B cell (primary cell): ENCODE data around the gene MFSD6. TPM values are rescaled to one million over a fixed set of nuclear protein-coding genes. Genes with fewer than 3 reads are reported as not detected.

Experiments
- ATAC-seq: fragments of 200-7000 bp; cut with Tn5 transposase; one replicate; pipeline ENCODE4 v1.10.0; 2021; ENCODE audit warnings: low read depth, mild to moderate bottlenecking, moderate number of reproducible peaks, moderate library complexity
- CTCF ChIA-PET: fragments of 350-600 bp; sonication (Branson Sonifier 250); formaldehyde crosslinking; loops from one replicate; lab custom pipeline; 2021; ENCODE audit warnings: antibody characterized with exemption, inconsistent platforms; lab: Charles Lee
- POLR2A ChIA-PET: fragments of 350-600 bp; sonication (Branson Sonifier 250); formaldehyde crosslinking; loops from one replicate; lab custom pipeline; 2021; ENCODE audit warnings: antibody characterized with exemption; lab: Charles Lee
- DNase-seq: peaks from one replicate; pipeline ENCODE4 v3.0.0; 2013
- H2AFZ ChIP-seq: 2 replicates; pipeline ENCODE4 v1.6.1; 2012; ENCODE audit warnings: mild to moderate bottlenecking, low read depth, low read length; ENCODE audit not compliant: insufficient read depth, poor library complexity, severe bottlenecking
- H3K27ac ChIP-seq, 2 donors: 1 replicate in 1 of 2; 2 replicates in 1 of 2; pipeline ENCODE4 v1.5.1; 2012 to 2013; ENCODE audit warnings: low read length in 2 of 2, mild to moderate bottlenecking in 2 of 2, moderate library complexity in 1 of 2
- H3K27me3 ChIP-seq, 4 experiments: fragments of 200-600 bp in 1 of 4; sonication (generic) in 1 of 4; replicated peaks in 1 of 4; 1 replicate in 2 of 4; 2 replicates in 2 of 4; pipeline versions ENCODE4 v1.6.1 to v1.7.0; 2013 to 2016; ENCODE audit warnings: low read length in 3 of 4, mild to moderate bottlenecking in 2 of 4, mixed read lengths in 1 of 4, moderate library complexity in 1 of 4; ENCODE audit not compliant: insufficient read depth in 4 of 4, control insufficient read depth in 3 of 4; ENCODE audit errors: control extremely low read depth in 1 of 4
- H3K36me3 ChIP-seq, 2 experiments: replicated peaks in 1 of 2; 1 replicate in 1 of 2; 2 replicates in 1 of 2; pipeline versions ENCODE4 v1.6.1 to v1.7.1; 2013; ENCODE audit warnings: low read length in 1 of 2; ENCODE audit not compliant: insufficient read depth in 2 of 2, control insufficient read depth in 1 of 2; ENCODE audit errors: control extremely low read depth in 1 of 2, extremely low read depth in 1 of 2
- H3K4me1 ChIP-seq, 2 donors: fragments of 200-600 bp in 1 of 2; sonication (generic) in 1 of 2; 1 replicate in 1 of 2; 2 replicates in 1 of 2; pipeline versions ENCODE4 v1.5.1 to v1.6.1; 2013 to 2017; ENCODE audit warnings: low read length in 2 of 2; ENCODE audit not compliant: control insufficient read depth in 2 of 2, insufficient read depth in 2 of 2
- H3K4me2 ChIP-seq: replicated peaks from 2 replicates; pipeline ENCODE3; 2012; ENCODE audit warnings: mild to moderate bottlenecking, low read depth, low read length; ENCODE audit not compliant: poor library complexity, severe bottlenecking
- H3K4me3 ChIP-seq, 5 experiments: fragments of 200-600 bp in 1 of 5; sonication (generic) in 1 of 5; 1 replicate in 3 of 5; 2 replicates in 2 of 5; pipeline versions ENCODE4 v1.5.1 to v1.7.0; 2011 to 2016; ENCODE audit warnings: low read length in 4 of 5, mild to moderate bottlenecking in 4 of 5, low read depth in 2 of 5, control low read depth in 1 of 5, moderate library complexity in 1 of 5; ENCODE audit not compliant: insufficient read depth in 1 of 5; ENCODE audit errors: control extremely low read depth in 1 of 5, extremely low read depth in 1 of 5
- H3K79me2 ChIP-seq: fragments of 200-600 bp; sonication (generic); one replicate; pipeline ENCODE4 v1.6.0; 2016; ENCODE audit warnings: low read length; ENCODE audit not compliant: control insufficient read depth, insufficient read depth
- H3K9ac ChIP-seq: fragments of 200-600 bp; sonication (generic); 2 replicates; pipeline ENCODE4 v1.6.1; 2017; ENCODE audit warnings: mild to moderate bottlenecking, low read length, moderate library complexity
- H3K9me3 ChIP-seq, 3 donors: one replicate each; pipeline versions ENCODE4 v1.6.1 to v1.7.1; 2013; ENCODE audit warnings: low read length in 2 of 3; ENCODE audit not compliant: control insufficient read depth in 2 of 3, insufficient read depth in 1 of 3; ENCODE audit errors: control extremely low read depth in 1 of 3
- H4K20me1 ChIP-seq: 2 replicates; pipeline ENCODE4 v1.6.0; 2012; ENCODE audit warnings: mild to moderate bottlenecking, low read length; ENCODE audit not compliant: insufficient read depth, control insufficient read depth, poor library complexity, severe bottlenecking
- H3K27ac Mint-ChIP-seq: one replicate; pipeline ENCODE4 v1.8.0; 2021; ENCODE audit warnings: mixed read lengths
- H3K27me3 Mint-ChIP-seq: one replicate; pipeline ENCODE4 v1.8.0; 2021; ENCODE audit warnings: mixed read lengths
- H3K4me1 Mint-ChIP-seq: one replicate; pipeline ENCODE4 v1.8.0; 2021; ENCODE audit warnings: mixed read lengths
- H3K4me3 Mint-ChIP-seq: one replicate; pipeline ENCODE4 v1.8.0; 2021; ENCODE audit warnings: mixed read lengths
- H3K9me3 Mint-ChIP-seq: one replicate; pipeline ENCODE4 v1.8.0; 2022; ENCODE audit warnings: mixed read lengths; ENCODE audit not compliant: insufficient read depth
- EZH2 ChIP-seq: IDR thresholded peaks from 2 replicates; pipeline ENCODE4 v1.6.1; 2012; ENCODE audit warnings: borderline replicate concordance, low read depth, mild to moderate bottlenecking, moderate library complexity, low read length; ENCODE audit not compliant: insufficient read depth, poor library complexity, severe bottlenecking
- WGBS: methylation state at CpG from one replicate; pipeline ENCODE4 v1.1.5; 2013; ENCODE audit warnings: missing lambda C conversion rate; ENCODE audit not compliant: insufficient coverage; 5-methylcytosine and 5-hydroxymethylcytosine counted together
- intact Hi-C: fragments of 100-400 bp; cut with micrococcal nuclease; formaldehyde crosslinking; loops from one replicate; pipeline ENCODE4 v1.10.0; 2022
- polyA plus RNA-seq: library from polyadenylated mRNA; depleted of rRNA; stranded (reverse); fragments of >200 nt; gene quantifications from 2 replicates; pipeline ENCODE4 v1.2.3, GENCODE V29; 2012
- total RNA-seq, 2 donors: library from RNA; stranded (reverse); fragments of 120-200 nt in 1 of 2; gene quantifications; 1 replicate in 1 of 2; 2 replicates in 1 of 2; pipeline versions ENCODE4 v1.2.3 to v1.2.4, GENCODE V29; 2013 to 2022
- TF ChIP-seq, protein P1 (sequence below): fragments of 200-600 bp; IDR thresholded peaks from one replicate; pipeline ENCODE4 v1.8.0; 2022; ENCODE audit warnings: antibody characterized with exemption, mild to moderate bottlenecking

The MFSD6 gene
- total and polyA plus RNA-seq, 2 donors (not counting 1 experiment from before 2014, with no cell fraction given) = 13.5 to 33.8 TPM

GRCh38 chr2:190443778-190444481 is 35.8 kb downstream of the MFSD6 start:
- no peak overlapping the region for H2AFZ ChIP-seq
- no peak overlapping the region for H3K9ac ChIP-seq
- no peaks in the 10 kb centered on the region for H3K27me3 ChIP-seq
- H3K36me3 ChIP-seq = peaks cover 2 to 5% of the 10 kb centered on the region in 2 experiments
- H3K4me1 Mint-ChIP-seq = peaks cover 53% of the 10 kb centered on the region
- ChIA-PET CTCF (no interaction called here), POLR2A (interaction anchor here (0.6 kb wide), 1 partner anchor 489 kb away, joined by 3 read pairs; no protein-coding TSS in a partner anchor)
- no peaks in the 10 kb centered on the region for H3K4me1 ChIP-seq
- H3K79me2 ChIP-seq = peaks cover 74% of the 10 kb centered on the region
- intact Hi-C loops = no loop called here
- H3K4me2 ChIP-seq = no peak overlapping the region
- no peak overlapping the region for H3K27ac Mint-ChIP-seq
- WGBS = 94% methylated on average over 2 of the region's 3 CpGs
- H3K4me3 Mint-ChIP-seq = no peak overlapping the region
- H4K20me1 ChIP-seq = peaks cover 27% of the 10 kb centered on the region
- ATAC-seq = no peak
- no peaks in the 10 kb centered on the region for H3K27me3 Mint-ChIP-seq
- H3K9me3 Mint-ChIP-seq = no peaks in the 10 kb centered on the region
- H3K9me3 ChIP-seq = no peaks in the 10 kb centered on the region
- no peak for DNase-seq
- no peak for TF ChIP-seq EZH2
- TF ChIP-seq, protein P1, sequence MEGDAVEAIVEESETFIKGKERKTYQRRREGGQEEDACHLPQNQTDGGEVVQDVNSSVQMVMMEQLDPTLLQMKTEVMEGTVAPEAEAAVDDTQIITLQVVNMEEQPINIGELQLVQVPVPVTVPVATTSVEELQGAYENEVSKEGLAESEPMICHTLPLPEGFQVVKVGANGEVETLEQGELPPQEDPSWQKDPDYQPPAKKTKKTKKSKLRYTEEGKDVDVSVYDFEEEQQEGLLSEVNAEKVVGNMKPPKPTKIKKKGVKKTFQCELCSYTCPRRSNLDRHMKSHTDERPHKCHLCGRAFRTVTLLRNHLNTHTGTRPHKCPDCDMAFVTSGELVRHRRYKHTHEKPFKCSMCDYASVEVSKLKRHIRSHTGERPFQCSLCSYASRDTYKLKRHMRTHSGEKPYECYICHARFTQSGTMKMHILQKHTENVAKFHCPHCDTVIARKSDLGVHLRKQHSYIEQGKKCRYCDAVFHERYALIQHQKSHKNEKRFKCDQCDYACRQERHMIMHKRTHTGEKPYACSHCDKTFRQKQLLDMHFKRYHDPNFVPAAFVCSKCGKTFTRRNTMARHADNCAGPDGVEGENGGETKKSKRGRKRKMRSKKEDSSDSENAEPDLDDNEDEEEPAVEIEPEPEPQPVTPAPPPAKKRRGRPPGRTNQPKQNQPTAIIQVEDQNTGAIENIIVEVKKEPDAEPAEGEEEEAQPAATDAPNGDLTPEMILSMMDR = no peak
- no peak overlapping the region for H3K4me3 ChIP-seq
- no peak overlapping the region for H3K27ac ChIP-seq

GRCh38 chr2:190444976-190445375 is 36.8 kb downstream of the MFSD6 start:
- ChIA-PET CTCF (no interaction called here), POLR2A (no interaction called here)
- peaks cover 47% of the 10 kb centered on the region for H3K4me1 Mint-ChIP-seq
- TF ChIP-seq, protein P1 = no peak
- no peak for TF ChIP-seq EZH2
- H3K36me3 ChIP-seq = peaks cover 0 to 5% of the 10 kb centered on the region in 2 experiments
- H3K4me3 Mint-ChIP-seq = no peak overlapping the region
- no peak overlapping the region for H3K27ac Mint-ChIP-seq
- peaks cover 70% of the 10 kb centered on the region for H3K79me2 ChIP-seq
- no peak overlapping the region for H3K27ac ChIP-seq
- ATAC-seq (no peak), DNase-seq (no peak)
- WGBS = no CpG with 5 or more reads among the region's 1 CpG
- no peaks in the 10 kb centered on the region for H3K27me3 ChIP-seq
- intact Hi-C loops = no loop called here
- H3K4me1 ChIP-seq = no peaks in the 10 kb centered on the region
- H3K4me3 ChIP-seq = no peak overlapping the region
- H4K20me1 ChIP-seq = peaks cover 25% of the 10 kb centered on the region
- no peak overlapping the region for H2AFZ ChIP-seq
- no peak overlapping the region for H3K4me2 ChIP-seq
- H3K9me3 Mint-ChIP-seq = no peaks in the 10 kb centered on the region
- H3K9ac ChIP-seq = no peak overlapping the region
- H3K9me3 ChIP-seq = no peaks in the 10 kb centered on the region
- H3K27me3 Mint-ChIP-seq = no peaks in the 10 kb centered on the region
